ENCODE measurements around the gene COL9A3. TPM values are rescaled to one million over a fixed set of nuclear protein-coding genes. Genes with fewer than 3 reads are reported as not detected.

COL9A3 gene
- total RNA-seq, 2 experiments from 2014 or later, result not detected

DNA sequence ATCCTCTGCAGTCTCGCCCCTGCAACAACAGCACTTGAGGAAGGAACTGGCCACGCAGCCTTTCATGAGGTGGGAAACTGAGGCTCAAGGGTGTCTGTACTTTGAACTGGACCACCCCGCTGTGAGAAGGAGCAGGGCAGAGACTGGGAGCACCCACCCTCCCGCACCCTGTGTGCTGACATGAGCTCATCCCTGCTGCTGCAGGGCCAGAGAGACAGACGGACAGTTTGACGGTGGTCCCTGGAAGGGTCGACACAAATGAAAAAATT is 37.5 kb upstream of the COL9A3 start:
- H3K27ac ChIP-seq (ENCODE audit: low read depth in 1 of 2, low read length in 2 of 2), result no peak overlapping the region
- ChIA-PET CTCF (no interaction called here), POLR2A (interaction anchor here (0.6 to 2.1 kb wide), 4 partner anchors 15 to 49 kb away, joined by 3 to 9 read pairs (median 4); partner anchors contain the start of gene MRGBP)
- no peak for ATAC-seq (ENCODE audit: poor library complexity)
- intact Hi-C loops (cut with DNase I, micrococcal nuclease), result no loop called here
- Mint-ChIP-seq H3K4me3 (no peak overlapping the region), H3K36me3 (ENCODE audit: low read depth) (no peaks in the 10 kb centered on the region), H3K27me3 (no peaks in the 10 kb centered on the region), H3K9me3 (no peaks in the 10 kb centered on the region), H3K4me1 (ENCODE audit: low read depth) (peaks cover 43% of the 10 kb centered on the region), H3K27ac (no peak overlapping the region)
- TF ChIP-seq CTCF (IDR thresholded peaks at IDR 0.05), result no peak
- peaks cover 40% of the 10 kb centered on the region for H3K4me1 ChIP-seq (ENCODE audit: insufficient read depth, low read length)
- H3K27me3 ChIP-seq (ENCODE audit: control insufficient read depth in 1 of 2, insufficient read depth in 2 of 2, low read length in 2 of 2), result no peaks in the 10 kb centered on the region
- H3K9me3 ChIP-seq (ENCODE audit: control insufficient read depth in 1 of 2, insufficient read depth in 1 of 2, low read length in 2 of 2), result peaks cover 0 to 9% of the 10 kb centered on the region in 2 experiments
- H3K4me3 ChIP-seq (ENCODE audit: low read length), result no peak overlapping the region
- H3K36me3 ChIP-seq (ENCODE audit: insufficient read depth, low read length), result no peaks in the 10 kb centered on the region
- no peak for DNase-seq

GRCh38 chr20:62780204-62780603 is 36.6 kb upstream of the COL9A3 start:
- no peaks in the 10 kb centered on the region for H3K36me3 Mint-ChIP-seq (ENCODE audit: low read depth)
- peaks cover 31% of the 10 kb centered on the region for H3K4me1 ChIP-seq (ENCODE audit: insufficient read depth, low read length)
- intact Hi-C loops (cut with DNase I, micrococcal nuclease), result no loop called here
- no peak overlapping the region for H3K27ac ChIP-seq (ENCODE audit: low read depth in 1 of 2, low read length in 2 of 2)
- ChIA-PET CTCF (no interaction called here), POLR2A (interaction anchor here (1.5 to 2.1 kb wide), 2 partner anchors 14 to 16 kb away, joined by 6 to 9 read pairs; partner anchors contain the start of gene MRGBP)
- DNase-seq, result no peak
- TF ChIP-seq CTCF (IDR thresholded peaks at IDR 0.05), result no peak
- no peaks in the 10 kb centered on the region for H3K9me3 Mint-ChIP-seq
- no peak for ATAC-seq (ENCODE audit: poor library complexity)
- H3K36me3 ChIP-seq (ENCODE audit: insufficient read depth, low read length), result no peaks in the 10 kb centered on the region
- H3K27me3 Mint-ChIP-seq, result no peaks in the 10 kb centered on the region
- H3K9me3 ChIP-seq (ENCODE audit: control insufficient read depth in 1 of 2, insufficient read depth in 1 of 2, low read length in 2 of 2), result peaks cover 0 to 9% of the 10 kb centered on the region in 2 experiments
- no peak overlapping the region for H3K4me3 ChIP-seq (ENCODE audit: low read length)
- H3K27ac Mint-ChIP-seq, result no peak overlapping the region
- no peak overlapping the region for H3K4me3 Mint-ChIP-seq
- H3K4me1 Mint-ChIP-seq (ENCODE audit: low read depth), result peaks cover 35% of the 10 kb centered on the region
- H3K27me3 ChIP-seq (ENCODE audit: control insufficient read depth in 1 of 2, insufficient read depth in 2 of 2, low read length in 2 of 2), result no peaks in the 10 kb centered on the region

GRCh38 chr20:62780696-62781095 is 36.2 kb upstream of the COL9A3 start:
- TF ChIP-seq CTCF (IDR thresholded peaks at IDR 0.05), result no peak
- no peaks in the 10 kb centered on the region for H3K36me3 Mint-ChIP-seq (ENCODE audit: low read depth)
- ChIA-PET POLR2A (interaction anchor here (1.5 to 2.1 kb wide), 2 partner anchors 13 to 16 kb away, joined by 6 to 9 read pairs; partner anchors contain the start of gene MRGBP), CTCF (no interaction called here)
- Histone ChIP-seq H3K27me3 (ENCODE audit: control insufficient read depth in 1 of 2, insufficient read depth in 2 of 2, low read length in 2 of 2) (no peaks in the 10 kb centered on the region), H3K4me1 (ENCODE audit: insufficient read depth, low read length) (peaks cover 26% of the 10 kb centered on the region), H3K27ac (ENCODE audit: low read depth in 1 of 2, low read length in 2 of 2) (no peak overlapping the region), H3K4me3 (ENCODE audit: low read length) (no peak overlapping the region), H3K36me3 (ENCODE audit: insufficient read depth, low read length) (no peaks in the 10 kb centered on the region), H3K9me3 (ENCODE audit: control insufficient read depth in 1 of 2, insufficient read depth in 1 of 2, low read length in 2 of 2) (peaks cover 0 to 9% of the 10 kb centered on the region in 2 experiments)
- no peak overlapping the region for H3K27ac Mint-ChIP-seq
- peaks cover 30% of the 10 kb centered on the region for H3K4me1 Mint-ChIP-seq (ENCODE audit: low read depth)
- intact Hi-C loops (cut with DNase I, micrococcal nuclease), result no loop called here
- H3K4me3 Mint-ChIP-seq, result no peak overlapping the region
- ATAC-seq (ENCODE audit: poor library complexity), result no peak
- no peaks in the 10 kb centered on the region for H3K9me3 Mint-ChIP-seq
- no peak for DNase-seq
- H3K27me3 Mint-ChIP-seq, result no peaks in the 10 kb centered on the region
